ENCODE data around the gene CTNNA3. TPM values are rescaled to one million over a fixed set of nuclear protein-coding genes. Genes with fewer than 3 reads are reported as not detected.

Gene CTNNA3
- total RNA-seq, 1 experiment from 2014 or later: 0.20 TPM

GRCh38 chr10:66882271-66882670 lies 813.7 kb downstream of the CTNNA3 start:
- no peaks in the 10 kb centered on the region for H3K36me3 Mint-ChIP-seq (ENCODE audit: insufficient read depth, unreplicated experiment)
- no peaks in the 10 kb centered on the region for H3K4me1 ChIP-seq
- peaks cover 8% of the 10 kb centered on the region for H3K27me3 Mint-ChIP-seq (ENCODE audit: insufficient read depth, unreplicated experiment)
- intact Hi-C loops (cut with micrococcal nuclease; ENCODE audit: unreplicated experiment): no loop called here
- DNase-seq: no peak
- no peak for TF ChIP-seq CTCF (IDR thresholded peaks at IDR 0.05; ENCODE audit: insufficient read depth in 1 of 2, low read depth in 1 of 2, low read length in 1 of 2, severe bottlenecking in 1 of 2, unreplicated experiment in 1 of 2)
- H3K4me1 Mint-ChIP-seq (ENCODE audit: low read depth, unreplicated experiment): no peaks in the 10 kb centered on the region
- no peaks in the 10 kb centered on the region for H3K27me3 ChIP-seq (replicated peaks; ENCODE audit: control insufficient read depth, insufficient read depth, low read length)
- POLR2A ChIA-PET: no interaction called here
- CTCF ChIA-PET: no interaction called here
- H3K4me3 Mint-ChIP-seq (ENCODE audit: unreplicated experiment): no peak overlapping the region
- H3K9me3 Mint-ChIP-seq (ENCODE audit: unreplicated experiment): no peaks in the 10 kb centered on the region
- BruUV-seq (replicated peaks): no TSS peak
- no peak overlapping the region for H3K4me3 ChIP-seq (ENCODE audit: low read depth, low read length)
- H3K9me3 ChIP-seq: no peaks in the 10 kb centered on the region
- H3K36me3 ChIP-seq (ENCODE audit: control insufficient read depth, insufficient read depth, low read length): no peaks in the 10 kb centered on the region
- H3K27ac Mint-ChIP-seq (ENCODE audit: unreplicated experiment): no peak overlapping the region

GRCh38 chr10:66881814-66882213 lies 814.2 kb downstream of the CTNNA3 start:
- Mint-ChIP-seq H3K36me3 (ENCODE audit: insufficient read depth, unreplicated experiment) (no peaks in the 10 kb centered on the region), H3K27ac (ENCODE audit: unreplicated experiment) (no peak overlapping the region), H3K9me3 (ENCODE audit: unreplicated experiment) (no peaks in the 10 kb centered on the region), H3K4me3 (ENCODE audit: unreplicated experiment) (no peak overlapping the region), H3K4me1 (ENCODE audit: low read depth, unreplicated experiment) (no peaks in the 10 kb centered on the region), H3K27me3 (ENCODE audit: insufficient read depth, unreplicated experiment) (peaks cover 9% of the 10 kb centered on the region)
- no peaks in the 10 kb centered on the region for H3K36me3 ChIP-seq (ENCODE audit: control insufficient read depth, insufficient read depth, low read length)
- H3K9me3 ChIP-seq: no peaks in the 10 kb centered on the region
- intact Hi-C loops (cut with micrococcal nuclease; ENCODE audit: unreplicated experiment): no loop called here
- no peaks in the 10 kb centered on the region for H3K4me1 ChIP-seq
- BruUV-seq (replicated peaks): no TSS peak
- H3K4me3 ChIP-seq (ENCODE audit: low read depth, low read length): no peak overlapping the region
- no peaks in the 10 kb centered on the region for H3K27me3 ChIP-seq (replicated peaks; ENCODE audit: control insufficient read depth, insufficient read depth, low read length)
- no peak for DNase-seq
- CTCF ChIA-PET: no interaction called here
- no peak for TF ChIP-seq CTCF (IDR thresholded peaks at IDR 0.05; ENCODE audit: insufficient read depth in 1 of 2, low read depth in 1 of 2, low read length in 1 of 2, severe bottlenecking in 1 of 2, unreplicated experiment in 1 of 2)
- POLR2A ChIA-PET: no interaction called here

- Mint-ChIP-seq H3K4me3 (ENCODE audit: unreplicated experiment) (no peak overlapping the region), H3K36me3 (ENCODE audit: insufficient read depth, unreplicated experiment) (no peaks in the 10 kb centered on the region), H3K9me3 (ENCODE audit: unreplicated experiment) (no peaks in the 10 kb centered on the region), H3K27ac (ENCODE audit: unreplicated experiment) (no peak overlapping the region), H3K27me3 (ENCODE audit: insufficient read depth, unreplicated experiment) (peaks cover 9% of the 10 kb centered on the region), H3K4me1 (ENCODE audit: low read depth, unreplicated experiment) (no peaks in the 10 kb centered on the region)
- Histone ChIP-seq H3K4me1 (no peaks in the 10 kb centered on the region), H3K27me3 (replicated peaks; ENCODE audit: control insufficient read depth, insufficient read depth, low read length) (no peaks in the 10 kb centered on the region), H3K36me3 (ENCODE audit: control insufficient read depth, insufficient read depth, low read length) (no peaks in the 10 kb centered on the region), H3K4me3 (ENCODE audit: low read depth, low read length) (no peak overlapping the region), H3K9me3 (no peaks in the 10 kb centered on the region)
- intact Hi-C loops (cut with micrococcal nuclease; ENCODE audit: unreplicated experiment): no loop called here
- POLR2A ChIA-PET: no interaction called here
- CTCF ChIA-PET: no interaction called here
- DNase-seq: no peak
- no TSS peak for BruUV-seq (replicated peaks)
- no peak for TF ChIP-seq CTCF (IDR thresholded peaks at IDR 0.05; ENCODE audit: insufficient read depth in 1 of 2, low read depth in 1 of 2, low read length in 1 of 2, severe bottlenecking in 1 of 2, unreplicated experiment in 1 of 2)
These were observed 815.2 kb downstream of the CTNNA3 start for GRCh38 chr10:66880826-66881225.

Data from Caco-2 (cell line).